Measurements from ENCODE around the gene NFATC4. TPM values are rescaled to one million over a fixed set of nuclear protein-coding genes. Genes with fewer than 3 reads are reported as not detected.

The NFATC4 gene
- total and polyA plus RNA-seq, 7 donors: 2.7 to 12.0 (median 7.3) TPM

GRCh38 chr14:24395609-24396582, 27.9 kb downstream of the NFATC4 start:
- intact Hi-C loops (cut with DNase I): no loop called here
- H3K27ac ChIP-seq: no peak overlapping the region
- no peaks in the 10 kb centered on the region for H3K9me3 ChIP-seq
- no peaks in the 10 kb centered on the region for H3K4me1 ChIP-seq
- no peaks in the 10 kb centered on the region for H3K36me3 ChIP-seq (ENCODE audit: insufficient read depth in 1 of 2, low read depth in 1 of 2)
- ATAC-seq: no peak
- peaks cover 0 to 29% (median 7%) of the 10 kb centered on the region in 3 donors for H3K27me3 ChIP-seq (ENCODE audit: insufficient read depth in 3 of 3, low read length in 2 of 3)
- no peak for DNase-seq
- H3K4me3 ChIP-seq: no peak overlapping the region
- 51 to 65% (median 55%) methylated on average over 8 of the region's 8 CpGs for WGBS, 3 donors
- TF ChIP-seq CTCF (IDR thresholded peaks at IDR 0.05): no peak

GRCh38 chr14:24397639-24398292, 29.8 kb downstream of the NFATC4 start:
- no peak for TF ChIP-seq CTCF (IDR thresholded peaks at IDR 0.05)
- H3K27me3 ChIP-seq (ENCODE audit: insufficient read depth in 3 of 3, low read length in 2 of 3): peaks cover 0 to 13% (median 5%) of the 10 kb centered on the region in 3 donors
- no peaks in the 10 kb centered on the region for H3K9me3 ChIP-seq
- H3K4me3 ChIP-seq: no peak overlapping the region
- ATAC-seq (no peak), DNase-seq (no peak)
- intact Hi-C loops (cut with DNase I): no loop called here
- no peaks in the 10 kb centered on the region for H3K36me3 ChIP-seq (ENCODE audit: insufficient read depth in 1 of 2, low read depth in 1 of 2)
- H3K27ac ChIP-seq: peak overlapping the region; percentile 25
- 57 to 61% (median 59%) methylated on average over 6 of the region's 6 CpGs for WGBS, 3 donors
- H3K4me1 ChIP-seq: no peaks in the 10 kb centered on the region

- no peaks in the 10 kb centered on the region for H3K9me3 ChIP-seq
- intact Hi-C loops (cut with DNase I): no loop called here
- DNase-seq (no peak), ATAC-seq (peak in 1 of 4 donors; percentile 53)
- H3K36me3 ChIP-seq (ENCODE audit: insufficient read depth in 1 of 2, low read depth in 1 of 2): no peaks in the 10 kb centered on the region
- H3K27ac ChIP-seq: peak overlapping the region; percentile 25
- 27 to 36% (median 28%) methylated on average over 7 of the region's 7 CpGs for WGBS, 3 donors
- no peak for TF ChIP-seq CTCF (IDR thresholded peaks at IDR 0.05)
- peak overlapping the region; percentile 74 for H3K4me3 ChIP-seq
- peaks cover 0 to 8% (median 5%) of the 10 kb centered on the region in 3 donors for H3K27me3 ChIP-seq (ENCODE audit: insufficient read depth in 3 of 3, low read length in 2 of 3)
- H3K4me1 ChIP-seq: no peaks in the 10 kb centered on the region
Measured at GRCh38 chr14:24398293-24398652, 30.3 kb downstream of the NFATC4 start.

GRCh38 chr14:24398653-24399446, 30.9 kb downstream of the NFATC4 start, which contains the start of gene NYNRIN:
NYNRIN (plus strand) TSS chr14:24399003; CDS start chr14:24399247, 244 bp downstream.
- DNase-seq: peak; percentile 65 to 76
- H3K9me3 ChIP-seq: no peaks in the 10 kb centered on the region
- peak within 1 kb of the TSS; percentile 74 for H3K4me3 ChIP-seq
- H3K4me1 ChIP-seq: peaks cover 2% of the 10 kb centered on the region
- no peaks in the 10 kb centered on the region for H3K36me3 ChIP-seq (ENCODE audit: insufficient read depth in 1 of 2, low read depth in 1 of 2)
- WGBS, 3 donors: 2 to 4% (median 3%) methylated on average over 25 to 57 of the region's 57 CpGs
- no peak for TF ChIP-seq CTCF (IDR thresholded peaks at IDR 0.05)
- peak; percentile 53 to 79 (median 68) for ATAC-seq
- intact Hi-C loops (cut with DNase I): no loop called here
- H3K27me3 ChIP-seq (ENCODE audit: insufficient read depth in 3 of 3, low read length in 2 of 3): peaks cover 0 to 8% (median 5%) of the 10 kb centered on the region in 3 donors
- H3K27ac ChIP-seq: peak within 1 kb of the TSS; percentile 25

Measured in psoas muscle (tissue), 8 donors.